ENCODE data around the gene FAF2. TPM values are rescaled to one million over a fixed set of nuclear protein-coding genes. Genes with fewer than 3 reads are reported as not detected.

FAF2 gene
- total and polyA plus RNA-seq, 10 donors: 7.6 to 41.3 (median 31.8) TPM

DNA sequence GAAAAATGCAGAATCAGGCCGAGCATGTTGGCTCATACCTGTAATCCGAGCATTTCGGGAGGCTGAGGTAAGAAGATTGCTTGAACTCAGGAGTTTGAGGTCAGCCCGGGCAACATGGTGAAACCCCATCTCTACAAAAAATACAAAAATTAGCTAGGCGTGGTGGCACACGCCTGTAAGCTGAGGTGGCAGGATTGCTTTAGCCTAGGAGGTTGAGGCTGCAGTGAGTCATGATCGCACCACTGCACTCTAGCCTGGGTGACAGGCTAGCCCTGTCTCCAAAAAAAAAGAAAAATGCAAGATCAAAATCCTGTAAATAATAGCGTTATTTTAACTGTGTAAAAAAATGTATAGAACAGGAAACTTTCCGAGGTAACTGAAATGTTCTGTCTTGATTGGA lies 49.7 kb downstream of the FAF2 start:
- intact Hi-C loops (cut with DNase I; ENCODE audit: low total_unique reads): no loop called here
- peaks cover 3 to 100% (median 97%) of the 10 kb centered on the region in 6 donors for H3K36me3 ChIP-seq
- no peaks in the 10 kb centered on the region for H3K27me3 ChIP-seq (replicated peaks in 1 of 7)
- H3K9me3 ChIP-seq: no peaks in the 10 kb centered on the region
- WGBS, 5 donors: 94 to 99% (median 95%) methylated on average over 9 of the region's 9 CpGs
- no peak for DNase-seq
- H3K4me1 ChIP-seq: no peaks in the 10 kb centered on the region
- H3K27ac ChIP-seq: no peak overlapping the region
- TF ChIP-seq, protein P1, sequence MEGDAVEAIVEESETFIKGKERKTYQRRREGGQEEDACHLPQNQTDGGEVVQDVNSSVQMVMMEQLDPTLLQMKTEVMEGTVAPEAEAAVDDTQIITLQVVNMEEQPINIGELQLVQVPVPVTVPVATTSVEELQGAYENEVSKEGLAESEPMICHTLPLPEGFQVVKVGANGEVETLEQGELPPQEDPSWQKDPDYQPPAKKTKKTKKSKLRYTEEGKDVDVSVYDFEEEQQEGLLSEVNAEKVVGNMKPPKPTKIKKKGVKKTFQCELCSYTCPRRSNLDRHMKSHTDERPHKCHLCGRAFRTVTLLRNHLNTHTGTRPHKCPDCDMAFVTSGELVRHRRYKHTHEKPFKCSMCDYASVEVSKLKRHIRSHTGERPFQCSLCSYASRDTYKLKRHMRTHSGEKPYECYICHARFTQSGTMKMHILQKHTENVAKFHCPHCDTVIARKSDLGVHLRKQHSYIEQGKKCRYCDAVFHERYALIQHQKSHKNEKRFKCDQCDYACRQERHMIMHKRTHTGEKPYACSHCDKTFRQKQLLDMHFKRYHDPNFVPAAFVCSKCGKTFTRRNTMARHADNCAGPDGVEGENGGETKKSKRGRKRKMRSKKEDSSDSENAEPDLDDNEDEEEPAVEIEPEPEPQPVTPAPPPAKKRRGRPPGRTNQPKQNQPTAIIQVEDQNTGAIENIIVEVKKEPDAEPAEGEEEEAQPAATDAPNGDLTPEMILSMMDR (IDR thresholded peaks at IDR 0.05 in 8 of 11, conservative IDR thresholded peaks at IDR 0.05 in 3 of 11): no peak
- TF ChIP-seq POLR2AphosphoS5 (IDR thresholded peaks at IDR 0.05) (no peak), POLR2A (IDR thresholded peaks at IDR 0.05) (no peak)
- no peak overlapping the region for H3K4me3 ChIP-seq

DNA sequence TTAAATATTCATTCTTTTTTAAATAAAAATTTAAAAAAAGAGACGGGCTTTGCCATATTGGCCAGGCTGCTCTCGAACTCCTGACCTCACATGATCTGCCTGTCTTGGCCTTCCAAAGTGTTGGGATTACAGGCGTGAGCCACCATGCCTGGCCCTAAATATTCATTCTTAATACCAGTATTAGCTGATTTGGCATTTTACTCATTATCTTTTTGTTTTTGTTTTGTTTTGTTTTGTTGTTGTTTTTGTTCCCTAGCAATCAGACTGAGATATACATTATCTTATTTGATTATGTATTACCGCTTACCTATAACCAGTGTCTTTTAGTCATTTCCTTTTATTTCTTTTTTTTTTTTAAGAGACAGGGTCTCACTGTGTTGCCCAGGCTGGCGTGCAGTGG lies 51.1 kb downstream of the FAF2 start:
- Histone ChIP-seq H3K4me1 (no peaks in the 10 kb centered on the region), H3K4me3 (no peak overlapping the region), H3K36me3 (peaks cover 3 to 100% (median 96%) of the 10 kb centered on the region in 6 donors), H3K9me3 (no peaks in the 10 kb centered on the region), H3K27me3 (replicated peaks in 1 of 7) (no peaks in the 10 kb centered on the region), H3K27ac (no peak overlapping the region)
- intact Hi-C loops (cut with DNase I; ENCODE audit: low total_unique reads): no loop called here
- TF ChIP-seq POLR2A (IDR thresholded peaks at IDR 0.05) (no peak), POLR2AphosphoS5 (IDR thresholded peaks at IDR 0.05) (no peak)
- TF ChIP-seq, protein P1 (IDR thresholded peaks at IDR 0.05 in 8 of 11, conservative IDR thresholded peaks at IDR 0.05 in 3 of 11): no peak
- DNase-seq: no peak
- WGBS, 5 donors: 96 to 98% (median 98%) methylated on average over 5 of the region's 5 CpGs

DNA sequence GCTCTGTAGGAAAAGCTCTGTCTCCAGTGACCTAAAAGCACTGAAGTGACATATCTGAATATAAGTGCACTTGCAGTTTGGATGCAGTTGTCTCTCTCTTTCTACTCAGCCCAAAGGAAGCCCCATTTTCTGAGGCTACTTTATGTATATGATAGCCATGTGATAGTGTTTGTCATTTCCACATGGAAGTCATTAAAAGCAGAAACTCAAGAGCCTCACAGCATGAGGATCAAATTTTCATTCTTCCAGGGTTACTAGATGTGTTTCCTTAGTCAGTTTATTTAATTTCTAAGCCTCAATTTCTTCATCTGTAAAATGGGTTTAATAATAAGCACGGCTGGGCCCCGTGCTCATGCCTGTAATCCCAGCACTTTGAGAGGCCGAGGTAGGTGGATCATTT lies 52.3 kb downstream of the FAF2 start:
- Histone ChIP-seq H3K4me3 (no peak overlapping the region), H3K27ac (no peak overlapping the region), H3K4me1 (no peaks in the 10 kb centered on the region), H3K27me3 (replicated peaks in 1 of 7) (no peaks in the 10 kb centered on the region), H3K9me3 (no peaks in the 10 kb centered on the region), H3K36me3 (peaks cover 3 to 100% (median 90%) of the 10 kb centered on the region in 6 donors)
- no peak for DNase-seq
- WGBS, 5 donors: 95 to 98% (median 97%) methylated on average over 3 of the region's 3 CpGs
- TF ChIP-seq, protein P1 (IDR thresholded peaks at IDR 0.05 in 8 of 11, conservative IDR thresholded peaks at IDR 0.05 in 3 of 11): no peak
- TF ChIP-seq POLR2AphosphoS5 (IDR thresholded peaks at IDR 0.05): no peak
- no peak for TF ChIP-seq POLR2A (IDR thresholded peaks at IDR 0.05)
- intact Hi-C loops (cut with DNase I; ENCODE audit: low total_unique reads): no loop called here

DNA sequence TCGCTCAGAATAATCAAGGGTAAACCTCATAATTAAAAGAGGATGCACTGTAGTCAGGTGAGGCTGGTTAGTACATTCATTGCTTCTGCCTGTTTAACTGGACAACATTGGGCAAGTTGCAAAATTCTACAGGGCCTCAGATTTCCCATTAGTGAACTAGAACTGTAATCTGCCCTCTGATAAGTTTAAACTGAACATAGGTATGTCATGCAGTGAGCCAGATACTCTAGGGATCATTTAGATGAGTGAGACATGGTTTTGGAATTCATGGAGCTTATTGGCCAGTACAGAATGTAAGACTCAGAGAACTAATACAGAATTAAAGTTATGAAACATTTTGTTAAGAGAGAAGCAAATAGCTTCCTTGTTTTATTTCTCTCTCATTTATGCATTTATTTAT lies 53.1 kb downstream of the FAF2 start:
- peaks cover 3 to 100% (median 85%) of the 10 kb centered on the region in 6 donors for H3K36me3 ChIP-seq
- H3K27me3 ChIP-seq (replicated peaks in 1 of 7): no peaks in the 10 kb centered on the region
- no peak overlapping the region for H3K27ac ChIP-seq
- 95 to 100% (median 97%) methylated on average over 1 of the region's 1 CpG for WGBS, 5 donors
- intact Hi-C loops (cut with DNase I; ENCODE audit: low total_unique reads): no loop called here
- no peak for DNase-seq
- H3K4me1 ChIP-seq: no peaks in the 10 kb centered on the region
- TF ChIP-seq POLR2A (IDR thresholded peaks at IDR 0.05) (no peak), POLR2AphosphoS5 (IDR thresholded peaks at IDR 0.05) (no peak)
- TF ChIP-seq, protein P1 (IDR thresholded peaks at IDR 0.05 in 8 of 11, conservative IDR thresholded peaks at IDR 0.05 in 3 of 11): no peak
- H3K9me3 ChIP-seq: no peaks in the 10 kb centered on the region
- H3K4me3 ChIP-seq: no peak overlapping the region
